ENCODE measurements around the gene GOSR1.
"Not testable (repeated sequence)": the region's sequence is repeated elsewhere in the genome, so short reads cannot be mapped to it uniquely, and the experiment has no call there.

The GOSR1 gene

GRCh38 chr17:30564422-30565072, 87.3 kb downstream of the GOSR1 start:
- not testable (repeated sequence) for DNase-seq

GRCh38 chr17:30565073-30565935, 88.1 kb downstream of the GOSR1 start:
- DNase-seq = no peak

GRCh38 chr17:30566104-30566503, 88.9 kb downstream of the GOSR1 start:
- not testable (repeated sequence) for DNase-seq

- DNase-seq = not testable (repeated sequence)
These were observed 89.5 kb downstream of the GOSR1 start for GRCh38 chr17:30566516-30567225.

- no peak for DNase-seq
These were observed 90.3 kb downstream of the GOSR1 start for GRCh38 chr17:30567231-30568116.

GRCh38 chr17:30568117-30568430, 90.9 kb downstream of the GOSR1 start:
- no peak for DNase-seq

GRCh38 chr17:30569531-30570175, 92.4 kb downstream of the GOSR1 start:
- not testable (repeated sequence) for DNase-seq

GRCh38 chr17:30570191-30570590, 93.0 kb downstream of the GOSR1 start:
- no peak for DNase-seq

GRCh38 chr17:30570596-30571265, 93.5 kb downstream of the GOSR1 start:
- DNase-seq = no peak

- not testable (repeated sequence) for DNase-seq
These were observed 94.2 kb downstream of the GOSR1 start for GRCh38 chr17:30571404-30571803.

- no peak for DNase-seq
These were observed 94.7 kb downstream of the GOSR1 start for GRCh38 chr17:30571921-30572320.

GRCh38 chr17:30572651-30573554, 95.7 kb downstream of the GOSR1 start:
- DNase-seq = not testable (repeated sequence)

- no peak for DNase-seq
These were observed 96.5 kb downstream of the GOSR1 start for GRCh38 chr17:30573603-30574175.

- DNase-seq = not testable (repeated sequence)
These were observed 97.1 kb downstream of the GOSR1 start for GRCh38 chr17:30574309-30574708.

- DNase-seq = not testable (repeated sequence)
These were observed 97.6 kb downstream of the GOSR1 start for GRCh38 chr17:30574806-30575205.

- not testable (repeated sequence) for DNase-seq
These were observed 98.6 kb downstream of the GOSR1 start for GRCh38 chr17:30575648-30576325.

GRCh38 chr17:30576326-30576861, 99.2 kb downstream of the GOSR1 start:
- no peak for DNase-seq

All from NCI-H510A treated with DMSO at 0.1 percent for 48 hours (cell line).